Measurements from ENCODE around the gene ACTN4.

ACTN4 gene

DNA sequence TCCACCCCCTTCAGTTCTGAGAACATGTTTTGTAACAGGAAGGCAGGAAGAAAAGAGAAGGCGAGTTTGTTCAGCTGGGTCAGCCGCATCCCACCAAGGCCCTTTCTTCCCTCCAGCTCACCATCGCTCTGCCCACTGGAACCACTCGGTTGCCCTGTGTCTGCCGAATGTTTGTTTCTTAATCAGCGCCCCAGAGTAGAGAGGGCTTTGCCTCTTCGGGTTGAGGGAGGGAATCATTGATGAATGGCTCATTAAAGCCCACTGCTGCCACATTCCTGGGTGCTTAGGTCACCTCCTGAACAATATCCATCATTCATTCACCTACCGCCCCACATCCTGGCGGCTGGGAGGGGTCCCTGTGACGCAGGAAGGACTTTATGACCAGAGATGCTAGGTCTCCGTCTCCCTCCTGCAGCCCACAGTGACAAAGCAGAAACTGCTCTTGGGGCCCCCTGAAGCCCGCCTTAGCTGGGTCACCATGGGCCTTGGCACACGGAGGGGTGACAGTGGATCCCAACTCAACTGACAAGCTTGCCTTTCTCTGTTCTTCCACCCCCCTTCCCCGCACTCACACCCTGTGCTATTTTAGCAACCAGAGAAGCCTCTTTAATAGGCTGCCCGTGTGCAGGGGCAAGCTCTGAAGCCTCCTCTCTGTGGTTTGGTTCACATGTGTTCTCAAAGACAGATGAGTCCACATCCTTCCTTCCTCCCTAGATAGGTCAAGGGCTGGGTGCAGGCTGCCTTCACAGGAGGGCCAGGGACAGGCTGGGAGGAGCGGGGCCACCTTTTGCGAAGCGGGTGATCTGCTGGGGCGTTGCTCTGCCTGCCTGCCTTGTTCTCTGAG, 46.2 kb downstream of the ACTN4 start:
- DNase-seq (ENCODE audit: low read depth in 1 of 2, low spot score in 1 of 2): no peak

DNA sequence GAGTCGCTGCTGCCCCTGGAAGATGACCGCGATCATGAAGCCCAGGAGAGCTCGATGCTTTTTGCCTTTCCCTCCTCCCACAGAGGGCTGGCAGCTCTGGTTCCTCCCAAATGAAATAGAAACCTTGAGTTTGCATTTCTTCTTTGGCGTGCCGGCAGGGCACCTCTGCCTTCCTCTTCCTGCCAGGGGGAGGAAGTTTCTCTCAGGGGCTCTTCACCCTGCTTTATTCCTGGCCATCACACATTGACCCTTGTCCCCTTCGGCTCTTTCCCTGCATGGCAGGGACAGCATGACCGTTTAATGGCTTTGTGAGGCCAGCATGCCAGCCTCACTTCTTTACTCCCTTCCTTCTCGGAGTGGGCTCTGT, 47.9 kb downstream of the ACTN4 start:
- DNase-seq (ENCODE audit: low read depth in 1 of 2, low spot score in 1 of 2): no peak

DNA sequence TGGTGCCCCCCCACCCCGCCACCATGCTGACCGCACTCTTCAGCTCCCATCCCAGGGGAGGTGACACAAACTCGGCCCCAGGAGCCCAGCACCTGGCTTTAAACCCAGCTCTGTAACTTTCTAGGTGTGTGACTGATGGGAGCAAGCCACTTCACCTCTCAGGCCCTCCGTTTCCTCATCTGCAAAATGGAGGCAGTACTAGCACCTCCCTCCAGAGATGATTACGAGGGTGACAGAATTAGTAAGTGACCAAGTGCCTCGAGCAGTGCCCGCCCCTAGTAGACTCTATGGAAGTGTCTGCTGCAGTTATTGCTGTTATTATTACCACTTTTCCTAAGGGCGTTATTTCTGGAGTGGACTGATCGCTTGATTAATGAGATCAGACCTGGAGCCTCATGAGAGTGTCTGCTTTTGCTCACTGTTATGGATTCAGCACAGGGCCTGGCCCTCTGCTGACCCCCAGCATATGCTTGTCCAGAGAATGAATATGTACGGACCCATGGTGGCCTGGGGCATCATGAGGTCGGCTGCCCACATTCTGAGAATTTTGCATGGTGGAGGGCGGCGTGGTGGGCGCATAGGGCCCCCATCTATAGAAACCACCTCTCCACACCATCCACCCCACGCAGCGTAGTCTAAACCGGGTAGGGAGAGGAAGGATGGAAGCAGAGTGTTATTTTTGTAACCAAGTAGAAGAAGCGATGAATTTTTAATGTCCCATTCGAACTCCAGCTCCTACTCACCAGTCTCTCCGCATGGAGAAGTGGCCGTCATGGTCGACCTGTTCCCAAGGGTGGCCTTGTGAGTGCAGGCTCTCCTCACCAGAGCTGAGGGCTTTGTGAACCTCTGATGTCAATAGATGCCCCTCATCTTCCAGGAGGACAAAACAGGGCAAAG, 48.6 kb downstream of the ACTN4 start:
- DNase-seq (ENCODE audit: low read depth in 1 of 2, low spot score in 1 of 2): no peak

DNA sequence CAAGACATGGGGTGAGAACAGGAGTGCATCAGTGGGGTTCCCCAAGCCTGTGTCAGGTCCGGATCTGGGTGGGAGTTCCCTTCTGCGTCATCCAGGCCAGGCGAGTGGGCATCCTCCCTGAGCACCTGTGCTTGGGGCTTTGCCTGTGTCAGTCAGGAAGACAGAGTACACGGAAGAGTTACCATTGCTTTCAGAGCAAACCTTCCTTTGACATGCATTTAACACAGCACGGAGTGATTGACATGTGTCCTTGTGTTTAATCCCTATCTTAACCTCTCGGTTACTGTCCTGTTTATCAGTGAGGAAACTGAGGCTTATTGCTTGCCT, 49.2 kb downstream of the ACTN4 start:
- no peak for DNase-seq (ENCODE audit: low read depth in 1 of 2, low spot score in 1 of 2)

DNA sequence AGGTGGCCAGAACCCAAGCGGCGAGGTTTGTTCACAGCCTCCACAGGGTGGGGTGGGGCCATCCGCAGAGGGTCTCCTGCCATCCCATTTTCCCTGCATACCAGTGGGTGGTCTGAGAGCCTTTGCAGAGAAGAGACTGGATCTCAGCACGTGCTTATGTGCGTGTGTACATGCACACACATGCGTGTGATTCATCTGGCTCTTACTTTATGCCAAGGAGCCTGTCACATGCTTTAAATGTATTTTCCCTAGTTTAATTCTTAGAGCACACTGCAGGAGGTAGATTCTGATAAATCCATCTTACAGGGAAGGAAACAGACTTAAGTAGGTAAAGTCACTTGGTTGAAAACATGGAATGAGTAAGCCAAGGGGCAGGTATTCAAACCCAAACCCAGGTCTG, 49.7 kb downstream of the ACTN4 start:
- DNase-seq (ENCODE audit: low read depth in 1 of 2, low spot score in 1 of 2): no peak

DNA sequence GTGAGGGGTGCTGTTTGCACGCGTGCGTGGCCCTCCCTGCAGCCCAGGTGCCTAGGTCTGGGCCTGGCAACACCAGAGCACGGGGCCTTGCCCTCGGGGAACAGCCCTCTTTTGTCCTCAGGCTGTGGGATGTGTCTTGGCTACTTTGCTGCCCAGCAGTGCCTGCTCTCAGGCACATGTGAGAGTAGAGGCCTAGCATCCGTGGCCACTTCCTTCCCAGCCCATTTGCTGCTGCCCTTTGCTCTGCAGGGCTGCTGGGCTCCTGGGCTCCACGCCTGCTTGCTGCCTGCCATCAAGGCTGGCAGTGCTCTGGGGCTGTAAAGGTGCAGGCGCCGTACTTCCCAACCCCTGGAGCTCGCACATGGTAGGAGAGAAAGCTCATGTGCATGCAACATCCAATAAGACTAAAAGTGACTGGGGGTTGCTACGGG, 50.2 kb downstream of the ACTN4 start:
- no peak for DNase-seq (ENCODE audit: low read depth in 1 of 2, low spot score in 1 of 2)

DNA sequence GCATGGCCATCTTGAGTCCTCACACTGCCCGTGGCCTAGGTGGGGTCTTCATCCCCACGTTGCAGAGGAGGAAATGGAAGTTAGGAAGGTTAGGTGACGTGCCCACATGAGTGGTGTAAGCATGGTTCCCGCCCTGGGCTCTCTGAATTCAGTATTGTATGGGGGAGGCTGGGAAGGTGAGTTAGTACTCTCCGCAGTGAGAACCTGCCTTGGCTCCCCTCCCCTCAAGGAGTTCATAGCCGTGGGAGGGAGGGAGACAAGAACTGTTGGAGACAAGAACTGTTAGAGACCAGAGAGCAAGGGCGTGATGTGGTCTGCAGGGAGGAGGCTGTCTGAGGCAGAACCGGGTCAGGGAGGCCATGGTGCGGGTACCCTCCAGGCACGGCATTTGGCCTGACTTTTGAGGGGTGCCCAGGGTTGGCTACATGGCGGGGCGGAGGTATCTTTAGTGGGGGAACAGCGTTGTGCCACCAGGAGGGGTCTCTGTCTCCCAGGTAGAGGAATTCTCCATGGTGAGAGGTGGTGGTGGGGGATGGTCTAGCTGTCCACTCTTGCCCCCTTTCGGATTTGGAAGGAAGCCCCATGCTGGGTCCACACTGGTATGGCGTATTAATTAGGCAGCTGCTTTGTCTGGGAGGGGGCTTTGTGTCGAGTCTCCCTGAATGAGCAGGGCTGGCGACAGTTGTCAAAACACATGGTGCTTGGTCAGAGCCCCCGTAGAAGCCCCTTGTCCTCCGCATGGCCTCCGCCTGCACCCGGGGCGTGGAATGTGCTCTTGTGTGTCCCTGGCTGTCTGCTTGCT, 51.0 kb downstream of the ACTN4 start:
- DNase-seq (ENCODE audit: low read depth in 1 of 2, low spot score in 1 of 2): no peak

DNA sequence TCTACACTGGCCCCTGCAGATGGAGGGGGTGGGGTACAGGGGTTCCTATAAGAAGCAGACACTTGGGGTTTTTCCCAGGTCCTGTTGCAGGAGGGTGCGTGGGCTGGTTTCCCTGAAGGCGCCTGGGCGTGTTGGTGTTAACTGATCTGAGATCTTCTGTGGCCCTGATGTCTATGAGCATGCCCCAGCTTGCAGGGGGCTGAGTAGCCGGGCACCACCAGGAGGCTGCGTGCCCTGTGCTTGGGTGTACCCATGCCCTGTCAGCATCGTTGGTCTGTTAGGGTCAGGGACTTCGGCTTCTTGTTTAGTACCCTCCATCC, 51.5 kb downstream of the ACTN4 start:
- no peak for DNase-seq (ENCODE audit: low read depth in 1 of 2, low spot score in 1 of 2)

DNA sequence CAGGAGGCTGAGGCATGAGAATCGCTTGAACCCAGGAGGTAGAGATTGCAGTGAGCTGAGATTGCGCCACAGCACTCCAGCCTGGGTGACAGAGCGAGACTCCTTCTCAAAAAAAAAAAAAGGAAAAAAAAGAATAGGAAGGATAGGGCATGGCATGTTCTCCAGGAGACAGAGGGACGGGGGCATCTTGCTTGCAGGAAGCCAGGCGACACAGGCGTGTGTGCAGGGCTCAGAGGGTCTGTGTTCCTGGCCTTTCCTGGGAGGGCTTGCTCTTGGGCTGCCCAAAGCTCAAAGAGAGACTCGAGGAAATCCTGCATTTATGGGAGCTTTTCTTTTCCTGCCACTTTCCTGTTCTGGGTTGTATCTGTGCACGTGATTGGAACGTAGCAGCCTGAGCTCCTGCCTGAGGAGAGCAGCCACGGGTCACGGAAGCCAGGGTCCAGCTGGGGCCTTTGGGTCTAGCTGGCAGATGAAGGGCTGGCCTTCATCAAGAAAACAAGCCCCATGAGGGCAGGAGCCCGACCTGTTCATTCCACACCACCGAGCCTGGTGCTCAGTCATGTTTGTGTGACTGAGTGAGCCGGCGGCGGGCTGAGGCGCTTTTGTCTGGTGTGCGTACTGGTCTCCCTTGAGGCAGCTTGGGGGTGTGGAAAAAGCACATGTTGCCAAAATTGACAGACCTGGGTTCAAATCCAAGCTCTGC, 52.3 kb downstream of the ACTN4 start:
- no peak for DNase-seq (ENCODE audit: low read depth in 1 of 2, low spot score in 1 of 2)

DNA sequence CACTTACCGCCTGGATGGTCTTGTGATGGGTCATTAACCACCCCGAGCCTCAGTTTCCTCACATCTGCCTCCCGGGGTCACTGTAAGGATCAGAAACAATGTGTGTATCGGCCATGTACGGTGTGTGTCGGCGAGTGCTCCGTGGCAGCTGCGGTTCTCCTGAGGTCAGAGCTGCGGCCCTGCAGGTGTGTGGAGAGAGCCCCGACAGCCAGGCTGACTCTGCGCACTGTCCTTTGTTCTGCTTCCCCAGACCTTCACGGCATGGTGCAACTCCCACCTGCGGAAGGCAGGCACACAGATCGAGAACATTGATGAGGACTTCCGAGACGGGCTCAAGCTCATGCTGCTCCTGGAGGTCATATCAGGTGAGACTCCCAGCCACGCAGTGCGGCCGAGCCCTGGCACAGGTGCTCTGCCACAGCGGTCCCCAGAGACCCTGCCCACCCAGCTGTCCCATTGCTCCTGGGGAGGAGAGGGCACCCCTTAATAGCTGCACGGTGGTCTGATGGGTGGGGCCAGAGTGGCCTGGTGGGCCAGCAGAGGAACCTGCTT, 53.0 kb downstream of the ACTN4 start:
- DNase-seq (ENCODE audit: low read depth in 1 of 2, low spot score in 1 of 2): no peak

DNA sequence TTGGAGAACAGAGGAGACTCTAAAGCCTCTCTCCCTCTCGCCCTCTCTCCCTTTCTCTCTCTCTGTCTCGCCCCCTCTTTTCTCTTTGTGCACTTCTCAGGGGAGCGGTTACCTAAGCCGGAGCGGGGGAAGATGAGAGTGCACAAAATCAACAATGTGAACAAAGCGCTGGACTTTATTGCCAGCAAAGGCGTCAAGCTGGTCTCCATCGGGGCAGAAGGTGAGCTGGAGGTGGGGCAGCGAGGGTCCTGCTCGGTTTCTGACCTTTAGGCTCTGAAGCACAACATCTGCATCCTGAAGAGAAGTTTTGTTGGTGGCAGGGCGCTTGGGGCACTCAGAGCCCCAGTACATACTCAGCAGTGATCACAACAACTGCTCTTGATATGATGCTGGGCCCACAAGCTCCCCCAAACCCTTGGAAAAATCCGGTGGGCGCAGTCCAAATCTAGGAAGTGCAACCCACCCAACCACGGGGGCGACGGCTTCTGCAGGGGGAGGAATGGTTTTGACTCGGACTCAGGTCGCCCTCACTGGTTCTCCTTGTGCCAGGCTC, 53.5 kb downstream of the ACTN4 start:
- DNase-seq (ENCODE audit: low read depth in 1 of 2, low spot score in 1 of 2): no peak

DNA sequence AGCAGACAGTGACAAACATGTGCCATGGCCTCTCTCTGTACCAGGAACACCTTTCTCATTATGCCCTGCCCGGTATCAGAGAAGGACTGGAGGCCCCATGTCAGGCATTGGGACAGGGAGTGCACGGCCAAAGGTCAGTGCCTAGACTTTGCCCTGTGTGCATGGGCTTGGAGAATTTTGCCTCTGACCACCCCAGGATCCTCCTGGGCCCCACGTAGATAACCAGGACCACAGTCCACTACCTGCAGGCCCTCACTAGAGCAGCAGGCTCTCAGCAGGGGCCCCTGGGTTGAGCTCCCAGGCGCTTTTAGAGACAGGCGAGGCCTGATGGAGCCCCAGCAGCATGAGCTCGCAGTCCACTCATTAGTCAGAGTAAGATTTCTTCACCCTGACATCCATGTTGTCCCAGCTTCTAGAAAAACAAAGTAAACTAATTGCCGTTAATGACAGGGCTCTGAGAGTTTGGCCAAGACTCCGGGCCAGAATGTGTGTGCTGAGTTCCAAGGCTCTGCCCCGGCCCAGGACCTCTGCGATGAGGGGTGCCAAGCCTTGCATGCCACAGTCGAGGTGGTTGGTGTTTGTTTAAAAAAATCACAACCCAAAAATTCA, 54.1 kb downstream of the ACTN4 start:
- no peak for DNase-seq (ENCODE audit: low read depth in 1 of 2, low spot score in 1 of 2)

DNA sequence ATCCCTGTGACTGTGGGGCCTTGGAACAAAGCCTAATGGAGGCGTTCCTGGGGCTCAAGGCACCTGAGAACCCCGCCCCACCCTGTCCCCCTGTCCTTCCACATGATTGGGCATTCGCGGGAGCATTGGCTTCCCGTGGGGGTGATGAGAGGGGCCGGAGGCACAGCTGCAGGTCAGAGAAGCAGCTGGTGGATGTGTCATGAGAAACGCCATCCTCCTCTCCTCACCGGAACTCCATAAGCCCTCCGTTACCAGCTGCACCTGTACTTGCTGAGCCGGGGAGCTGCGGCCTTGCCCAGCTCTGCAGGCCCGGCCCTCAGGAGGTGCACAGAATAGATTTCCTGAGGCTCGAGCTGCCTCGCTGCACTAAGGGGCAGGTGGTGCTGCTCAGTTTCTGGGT, 54.8 kb downstream of the ACTN4 start:
- no peak for DNase-seq (ENCODE audit: low read depth in 1 of 2, low spot score in 1 of 2)

DNA sequence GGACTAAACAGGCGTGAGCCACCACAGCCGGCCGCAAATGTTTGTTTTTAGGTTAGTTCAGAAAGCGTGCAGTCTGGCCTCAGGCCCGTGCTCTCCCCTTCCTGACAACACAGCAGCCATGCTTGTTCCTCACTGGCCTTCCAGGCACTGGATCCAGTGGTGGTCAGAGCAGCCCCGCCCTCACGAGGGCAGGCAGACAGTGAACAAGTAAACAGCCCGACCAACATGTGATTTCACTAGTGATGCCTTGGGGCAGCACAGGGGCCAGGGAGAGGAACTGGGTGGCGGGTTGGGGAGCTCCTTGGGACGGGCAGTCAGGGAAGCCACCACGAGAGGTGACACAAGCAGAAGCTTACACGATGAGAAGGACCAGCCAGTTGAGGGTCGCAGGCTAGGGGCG, 56.1 kb downstream of the ACTN4 start:
- no peak for DNase-seq (ENCODE audit: low read depth in 1 of 2, low spot score in 1 of 2)

DNA sequence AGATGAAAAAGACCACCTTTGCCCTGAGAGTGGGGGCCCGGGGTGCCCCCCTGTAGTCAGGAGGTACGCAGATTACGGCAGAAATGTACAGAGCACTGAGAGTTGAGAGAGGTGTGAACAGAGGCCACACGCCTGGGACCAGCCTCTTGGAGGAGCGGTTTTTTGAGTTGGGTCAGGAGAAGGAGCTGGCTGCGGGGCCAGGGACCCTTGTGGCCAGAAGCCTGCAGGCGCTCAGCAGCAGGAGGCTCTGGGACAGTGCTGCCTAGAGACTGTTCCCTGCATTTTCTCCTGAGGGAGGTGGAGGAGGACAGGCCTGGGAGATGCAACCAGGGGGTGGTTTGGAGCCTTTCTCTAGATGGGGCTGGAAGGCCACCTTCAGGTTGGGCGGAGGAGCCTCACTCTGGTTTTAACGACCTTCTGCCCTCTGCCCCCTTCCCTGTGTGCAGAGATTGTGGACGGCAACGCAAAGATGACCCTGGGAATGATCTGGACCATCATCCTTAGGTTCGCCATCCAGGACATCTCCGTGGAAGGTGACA, 57.1 kb downstream of the ACTN4 start:
- DNase-seq (ENCODE audit: low read depth in 1 of 2, low spot score in 1 of 2): no peak

DNA sequence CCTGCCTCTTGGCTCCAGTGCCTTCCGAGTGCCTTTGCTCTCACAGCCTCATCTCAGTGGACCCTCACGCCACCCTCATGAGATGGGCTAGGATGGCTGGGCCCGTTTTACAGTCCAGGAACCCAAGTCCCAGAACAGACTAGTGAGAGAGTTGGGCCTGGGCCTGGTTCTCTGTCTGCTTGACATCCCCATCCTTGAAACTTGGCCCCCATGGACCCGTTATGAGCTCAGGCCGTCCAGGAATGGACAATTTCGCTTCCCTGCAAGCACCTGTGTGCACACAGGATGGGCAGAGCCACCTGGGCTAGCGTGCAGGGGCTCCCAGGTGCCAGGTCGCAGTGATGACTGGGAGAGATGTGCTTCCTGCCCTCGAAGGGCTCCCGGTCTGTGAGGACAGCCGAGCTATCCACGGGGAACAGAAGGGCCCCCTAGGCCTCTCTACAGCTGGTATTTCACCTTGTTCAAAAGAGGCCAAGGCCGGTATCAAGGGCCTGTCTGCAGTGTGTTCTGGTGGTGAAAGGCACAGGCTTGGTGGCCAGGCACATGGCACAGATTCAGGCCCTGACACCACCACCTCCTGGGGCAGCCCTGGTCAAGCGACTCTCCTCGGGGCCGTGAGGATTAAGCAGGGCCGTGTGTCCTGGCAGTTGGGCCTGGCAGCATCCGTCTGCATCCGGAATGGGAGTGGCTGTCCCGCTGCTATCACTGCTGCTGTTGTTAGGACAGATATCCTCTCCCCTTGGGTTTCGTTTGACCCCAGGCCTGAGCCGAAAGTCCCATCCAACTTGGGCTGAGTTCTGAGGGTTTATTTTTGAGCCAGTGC, 58.0 kb downstream of the ACTN4 start:
- no peak for DNase-seq (ENCODE audit: low read depth in 1 of 2, low spot score in 1 of 2)

DNA sequence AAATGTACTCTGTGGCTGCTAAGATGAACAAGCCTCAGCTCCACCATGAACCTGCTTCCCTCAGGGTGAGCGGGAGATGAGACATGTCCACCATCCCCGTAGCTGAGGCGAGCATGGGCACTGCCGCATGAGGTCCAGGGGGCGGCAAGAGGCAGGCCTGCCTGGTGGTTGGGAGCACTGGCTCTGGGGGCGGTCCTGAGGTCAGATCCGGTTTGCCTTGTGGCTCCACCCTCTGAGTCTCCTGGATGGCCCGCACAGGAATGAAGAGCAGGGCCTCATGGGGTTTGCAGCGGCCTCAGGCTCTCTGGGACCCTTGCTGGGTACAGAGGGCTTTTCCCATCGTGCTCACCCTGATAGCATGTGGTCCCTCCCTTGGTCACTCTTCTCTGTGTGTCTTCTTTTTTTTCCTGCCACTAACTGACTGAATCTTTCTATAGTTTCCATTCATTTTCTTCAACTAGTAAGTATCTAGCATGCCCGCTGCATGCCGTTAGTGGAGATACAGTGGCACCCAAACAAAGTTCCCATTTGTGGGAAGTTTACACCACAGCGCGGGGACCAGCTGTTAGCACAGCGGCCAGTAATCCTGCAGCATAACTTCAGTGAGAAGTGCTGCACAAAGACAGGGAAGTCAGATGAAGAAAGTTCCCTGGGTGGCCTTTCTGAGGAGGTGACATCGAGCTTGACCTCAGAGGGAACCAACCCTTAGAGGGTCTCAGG, 59.5 kb downstream of the ACTN4 start:
- no peak for DNase-seq (ENCODE audit: low read depth in 1 of 2, low spot score in 1 of 2)

DNA sequence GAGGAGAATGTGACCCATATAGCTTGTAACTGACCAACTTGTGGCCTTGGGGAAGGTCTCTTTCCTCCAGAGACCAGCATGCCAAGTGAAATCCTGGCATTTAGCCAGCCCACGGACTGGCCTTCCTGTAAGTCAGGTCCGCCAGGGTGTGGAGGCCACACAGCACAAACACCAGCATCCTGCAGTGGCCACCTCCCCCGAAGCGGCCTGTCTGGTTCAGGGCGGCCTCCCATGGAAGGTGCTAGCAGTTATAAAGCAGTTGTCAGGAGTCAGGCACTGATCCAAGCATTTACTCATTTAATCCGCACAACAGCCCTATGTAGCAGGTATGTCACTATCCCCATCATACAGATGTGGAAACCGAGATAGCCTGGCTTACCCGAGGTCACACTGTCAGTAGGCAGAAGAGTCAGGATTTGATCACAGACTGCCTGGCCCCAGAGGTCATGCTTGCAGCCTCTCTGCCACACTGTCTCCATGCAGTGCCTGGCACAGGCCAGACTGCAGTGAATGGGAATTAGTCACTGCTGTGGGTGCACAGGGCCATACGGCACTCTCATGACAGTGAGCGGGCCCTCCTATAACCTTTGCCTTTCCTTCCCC, 60.2 kb downstream of the ACTN4 start:
- no peak for DNase-seq (ENCODE audit: low read depth in 1 of 2, low spot score in 1 of 2)
